ENCODE measurements around the gene WNT11.

The WNT11 gene

GRCh38 chr11:76237000-76237649, 30.8 kb upstream of the WNT11 start:
- DNase-seq = no peak

GRCh38 chr11:76236092-76236999, 30.0 kb upstream of the WNT11 start:
- DNase-seq = no peak

DNA sequence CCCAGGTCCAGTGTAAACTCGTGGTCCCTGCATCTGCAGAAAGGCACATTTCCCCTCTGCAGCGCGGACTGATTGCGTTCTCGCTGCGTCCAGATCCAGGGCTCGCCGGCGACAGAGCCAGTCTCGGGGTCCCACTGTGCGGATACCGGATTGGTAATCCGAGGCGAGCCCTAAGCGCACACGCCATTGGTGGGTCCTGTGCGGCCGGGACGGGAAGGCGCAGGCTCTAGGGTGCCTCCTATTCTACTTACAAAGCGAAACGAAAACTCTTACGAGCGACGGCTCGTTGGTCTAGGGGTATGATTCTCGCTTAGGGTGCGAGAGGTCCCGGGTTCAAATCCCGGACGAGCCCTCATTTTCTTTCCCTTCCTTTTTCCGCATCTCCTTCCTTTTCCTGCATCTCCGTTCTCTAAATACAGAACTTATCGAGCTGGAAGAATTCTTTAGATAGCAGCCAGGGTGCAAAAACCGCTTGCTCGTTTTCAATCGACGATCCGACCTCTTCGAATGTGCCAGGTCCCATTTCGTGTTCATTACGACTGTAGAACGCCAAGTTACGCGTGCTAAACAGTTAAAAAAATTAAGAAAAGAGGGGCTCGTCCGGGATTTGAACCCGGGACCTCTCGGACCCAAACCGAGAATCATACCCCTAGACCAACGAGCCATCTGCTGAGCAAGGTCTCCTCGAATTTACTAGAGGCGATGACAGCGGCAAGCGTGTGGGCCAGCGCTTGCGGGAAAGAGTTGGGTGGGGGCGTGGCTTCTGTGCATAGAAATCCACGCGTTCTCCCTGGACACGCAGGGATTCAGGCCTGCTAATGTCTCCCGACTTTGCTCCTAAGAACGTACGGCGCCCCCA, 29.2 kb upstream of the WNT11 start:
- peak; percentile 83 for DNase-seq

- peak; percentile 51 for DNase-seq
Measured at GRCh38 chr11:76234416-76235232, 28.3 kb upstream of the WNT11 start.

GRCh38 chr11:76234021-76234415, 27.7 kb upstream of the WNT11 start:
- DNase-seq = no peak

DNA sequence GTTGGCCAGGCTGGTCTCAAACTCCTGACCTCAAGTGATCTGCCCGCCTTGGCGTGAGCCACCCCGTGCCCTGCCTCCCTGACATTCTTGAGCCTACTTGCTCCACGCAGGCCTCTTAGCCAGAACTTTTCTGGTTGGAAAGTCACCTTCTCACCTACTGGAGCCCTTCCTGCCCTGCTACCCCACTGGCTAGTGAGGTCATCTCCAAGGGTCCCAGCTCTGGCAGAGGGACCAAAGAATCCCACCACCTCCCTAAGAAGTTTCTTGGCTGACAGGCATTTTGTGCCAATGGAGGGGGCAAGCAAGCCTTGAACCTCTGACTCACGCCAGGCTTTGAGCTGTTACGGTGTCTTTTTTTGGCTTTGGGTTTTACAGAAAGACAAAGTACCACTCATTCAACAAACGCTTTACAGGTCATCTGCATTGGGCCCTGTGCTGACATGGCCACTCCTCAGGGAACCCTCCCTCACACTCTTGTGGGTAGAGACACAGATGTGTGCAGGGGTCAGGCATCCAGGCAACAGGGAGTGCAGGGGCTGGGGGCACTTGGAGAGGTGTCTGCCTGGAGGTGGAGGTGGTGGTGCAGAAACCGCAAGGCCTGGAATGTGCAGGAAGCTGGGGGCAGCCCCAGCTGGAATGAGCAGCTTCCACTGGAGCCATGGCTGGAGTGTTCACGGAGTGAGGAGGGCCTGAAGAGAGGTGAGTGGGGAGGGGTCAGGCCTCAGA, 27.1 kb upstream of the WNT11 start:
- DNase-seq = no peak

GRCh38 chr11:76232026-76232665, 25.8 kb upstream of the WNT11 start:
- no peak for DNase-seq

GRCh38 chr11:76231121-76231738, 24.9 kb upstream of the WNT11 start:
- no peak for DNase-seq

GRCh38 chr11:76230392-76230791, 24.1 kb upstream of the WNT11 start:
- no peak for DNase-seq

DNA sequence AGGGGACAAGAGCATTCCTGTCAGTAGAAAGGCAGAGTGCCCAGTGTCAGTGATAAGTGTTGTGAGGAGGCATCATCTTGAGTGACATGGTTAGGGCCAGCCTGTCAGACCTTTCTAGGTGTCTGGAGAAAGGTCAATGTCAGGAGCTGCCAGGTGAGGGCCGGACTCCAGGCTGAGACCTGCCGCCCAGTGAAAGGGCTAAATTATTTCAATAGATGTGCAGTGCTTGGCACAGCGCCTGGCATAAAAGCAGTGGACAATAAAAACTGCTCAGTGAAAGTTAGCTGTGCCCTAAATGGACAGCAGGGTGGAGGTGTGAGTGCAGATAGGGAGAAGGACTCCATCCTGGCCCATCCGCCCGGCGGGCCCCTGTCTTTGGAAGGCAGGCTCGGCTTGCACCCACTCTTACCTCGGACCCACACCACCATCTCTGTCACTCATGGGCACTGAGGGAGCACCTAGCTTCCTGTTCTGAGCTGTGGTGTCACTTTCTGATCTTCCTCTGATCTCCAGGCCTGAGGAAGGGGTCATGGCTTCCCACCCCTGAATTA, 23.5 kb upstream of the WNT11 start:
- no peak for DNase-seq

DNA sequence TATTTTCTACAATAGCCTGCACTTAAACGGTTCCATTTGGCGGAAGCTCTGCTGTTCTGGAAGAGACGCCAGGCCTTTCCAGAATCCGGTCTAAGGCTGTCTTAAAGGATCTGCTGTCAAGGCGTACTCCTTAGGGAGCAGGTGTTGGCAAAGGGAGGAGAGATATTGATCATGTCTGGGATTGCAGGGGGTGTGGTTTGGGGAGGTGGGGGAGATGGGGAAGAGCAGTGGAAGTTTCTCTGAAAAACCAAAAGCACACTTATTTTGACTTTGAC, 22.5 kb upstream of the WNT11 start:
- DNase-seq = no peak

GRCh38 chr11:76228071-76228874, 22.0 kb upstream of the WNT11 start:
- DNase-seq = no peak

DNA sequence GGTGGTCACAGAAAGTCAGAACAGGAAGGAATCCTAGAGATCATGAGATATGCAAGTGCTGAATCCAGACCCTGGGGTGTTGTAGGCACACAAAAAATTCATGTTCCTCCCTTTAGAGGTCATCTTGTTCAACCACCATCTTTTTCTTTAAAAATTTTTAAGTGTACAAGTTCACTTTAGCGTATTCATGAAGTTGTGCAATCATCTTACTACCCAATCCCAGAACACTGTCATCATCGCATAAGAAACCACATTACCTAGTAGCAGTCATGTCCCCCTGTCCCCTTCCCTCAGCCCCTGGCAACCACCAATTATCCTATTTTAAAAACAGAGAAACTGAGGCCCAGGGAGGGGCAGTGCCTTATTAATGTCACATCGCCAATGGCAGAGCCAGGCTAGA, 20.3 kb upstream of the WNT11 start:
- DNase-seq = no peak

DNA sequence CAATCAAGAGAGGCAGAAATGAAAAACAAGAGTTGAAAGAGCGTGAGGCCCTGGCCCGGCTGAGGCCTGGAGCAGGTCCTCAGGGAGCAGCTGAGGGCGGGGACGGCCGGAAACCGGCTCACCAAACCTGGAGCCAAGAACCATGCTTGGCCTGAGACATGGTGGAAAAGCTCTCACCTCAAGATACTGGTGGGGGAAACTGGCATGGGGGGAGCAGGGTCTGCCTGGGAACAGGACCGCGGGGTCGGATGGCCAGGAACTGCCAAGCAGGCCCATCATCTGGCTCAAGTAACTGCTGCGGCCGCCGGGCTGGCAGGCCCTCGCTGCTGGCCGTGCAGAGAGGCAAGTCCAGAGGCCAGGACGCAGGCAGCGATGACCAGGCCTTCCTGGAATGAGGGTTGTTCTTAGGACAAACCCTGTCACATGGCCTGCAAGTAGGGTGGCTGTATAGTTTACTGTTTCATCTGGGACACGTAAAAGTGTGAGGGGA, 18.9 kb upstream of the WNT11 start:
- DNase-seq = no peak

GRCh38 chr11:76224461-76225121, 18.3 kb upstream of the WNT11 start:
- DNase-seq = no peak

GRCh38 chr11:76221365-76221764, 15.1 kb upstream of the WNT11 start:
- DNase-seq = no peak

GRCh38 chr11:76219243-76219642, 12.9 kb upstream of the WNT11 start:
- no peak for DNase-seq

DNA sequence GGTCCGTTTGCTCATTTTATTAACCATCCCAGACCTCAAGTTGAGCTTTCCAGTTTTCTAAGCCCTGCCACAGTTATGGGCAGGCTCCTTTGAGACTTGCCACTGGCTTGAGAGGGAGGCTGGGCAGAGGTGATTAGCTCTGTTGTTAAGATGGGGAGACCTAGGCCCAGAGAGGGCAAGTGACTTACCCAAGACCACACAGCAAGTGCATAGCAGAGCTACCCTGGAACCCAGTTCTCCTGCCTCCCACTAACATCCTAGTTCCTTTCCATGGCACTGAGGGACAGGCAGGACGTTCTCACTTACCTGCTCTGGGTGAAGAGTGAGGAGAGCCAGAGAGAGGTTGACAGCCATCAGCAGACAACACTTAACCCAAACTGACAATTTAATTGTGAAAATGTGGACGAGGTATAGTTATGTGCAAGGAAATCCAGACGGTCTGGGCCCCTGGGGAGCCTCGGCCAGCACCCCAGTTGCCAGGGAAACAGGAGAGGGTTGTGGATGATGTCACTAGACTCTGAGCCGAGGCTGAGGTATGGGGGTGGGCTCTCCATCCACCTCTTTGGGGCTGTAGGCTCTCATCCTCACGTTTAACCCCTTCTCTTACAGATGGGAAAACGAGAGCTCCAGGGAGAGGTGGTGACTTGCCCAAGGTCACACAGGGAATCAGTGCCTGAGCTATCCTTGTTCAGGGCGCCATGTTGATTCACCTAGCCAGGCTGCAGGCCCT, 12.3 kb upstream of the WNT11 start:
- DNase-seq = no peak
